ENCODE data around the gene DNMBP. TPM values are rescaled to one million over a fixed set of nuclear protein-coding genes. Genes with fewer than 3 reads are reported as not detected.

DNMBP gene
- total and polyA plus RNA-seq, 2 experiments from 2014 or later: 12.4 to 18.5 TPM

DNA sequence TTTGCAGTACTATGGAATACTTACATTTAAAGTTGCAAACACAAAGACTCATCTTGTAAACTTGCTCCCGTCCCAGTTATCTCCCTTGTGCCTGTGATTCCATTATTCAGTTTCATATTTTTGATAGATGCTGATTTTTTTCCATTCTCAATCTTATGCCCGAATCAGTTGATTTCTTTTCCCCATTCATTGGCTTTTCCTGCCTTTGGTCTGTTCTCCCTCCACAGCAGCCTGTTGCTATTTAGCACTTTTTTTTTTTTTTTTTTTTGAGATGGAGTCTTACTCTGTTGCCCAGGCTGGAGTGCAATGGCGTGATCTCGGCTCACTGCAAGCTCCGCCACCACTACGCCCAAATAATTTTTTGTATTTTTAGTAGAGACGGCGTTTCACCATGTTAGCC, 149.3 kb downstream of the DNMBP start:
- in situ Hi-C loops (cut with MboI): no loop called here
- Histone ChIP-seq H3K4me1 (ENCODE audit: insufficient read depth) (no peaks in the 10 kb centered on the region; the same call in 1 of the 2 replicates), H3K27me3 (replicated peaks; ENCODE audit: insufficient read depth) (no peaks in the 10 kb centered on the region), H3K4me3 (no peak overlapping the region), H3K4me2 (ENCODE audit: unreplicated experiment) (no peak overlapping the region), H3K79me2 (ENCODE audit: insufficient read depth) (no peaks in the 10 kb centered on the region), H3K9me2 (ENCODE audit: insufficient read depth) (no peaks in the 10 kb centered on the region), H3F3A (ENCODE audit: insufficient read depth) (no peaks in the 10 kb centered on the region), H4K20me1 (ENCODE audit: insufficient read depth) (no peaks in the 10 kb centered on the region), H3K9me3 (ENCODE audit: low read depth) (no peaks in the 10 kb centered on the region), H3K36me3 (ENCODE audit: low read depth) (no peaks in the 10 kb centered on the region), H3K9ac (no peak overlapping the region), H2AFZ (no peak overlapping the region), H3K27ac (no peak overlapping the region)
- DNase-seq: no peak
- 90 to 92% methylated on average over 8 of the region's 8 CpGs for whole genome bisulfite sequencing, 2 experiments (ENCODE audit: low coverage in 1 of 2, low lambda C conversion rate in 2 of 2, missing lambda C conversion rate in 2 of 2)
- TF ChIP-seq EZH2 (IDR thresholded peaks at IDR 0.05; ENCODE audit: insufficient read depth, poor library complexity, severe bottlenecking): no peak
- TF ChIP-seq EZH2phosphoT487 (IDR thresholded peaks at IDR 0.05; ENCODE audit: insufficient read depth, low read depth): no peak

- 56 to 59% methylated on average over 5 of the region's 5 CpGs for WGBS, 2 experiments (ENCODE audit: low coverage in 1 of 2, low lambda C conversion rate in 2 of 2, missing lambda C conversion rate in 2 of 2)
- Histone ChIP-seq H3K4me2 (ENCODE audit: unreplicated experiment) (no peak overlapping the region), H4K20me1 (ENCODE audit: insufficient read depth) (no peaks in the 10 kb centered on the region), H3F3A (ENCODE audit: insufficient read depth) (peaks cover 5% of the 10 kb centered on the region; the same call in 1 of the 2 replicates), H3K27me3 (replicated peaks; ENCODE audit: insufficient read depth) (no peaks in the 10 kb centered on the region), H3K27ac (no peak overlapping the region), H3K9me2 (ENCODE audit: insufficient read depth) (no peaks in the 10 kb centered on the region), H3K79me2 (ENCODE audit: insufficient read depth) (no peaks in the 10 kb centered on the region), H3K4me3 (no peak overlapping the region), H3K9ac (no peak overlapping the region), H3K9me3 (ENCODE audit: low read depth) (no peaks in the 10 kb centered on the region), H3K36me3 (ENCODE audit: low read depth) (no peaks in the 10 kb centered on the region), H2AFZ (no peak overlapping the region), H3K4me1 (ENCODE audit: insufficient read depth) (no peaks in the 10 kb centered on the region; the same call in 1 of the 2 replicates)
- no peak for TF ChIP-seq EZH2 (IDR thresholded peaks at IDR 0.05; ENCODE audit: insufficient read depth, poor library complexity, severe bottlenecking)
- TF ChIP-seq EZH2phosphoT487 (IDR thresholded peaks at IDR 0.05; ENCODE audit: insufficient read depth, low read depth): no peak
- DNase-seq: no peak
- in situ Hi-C loops (cut with MboI): loop anchor here (10.0 kb wide), 1 partner anchor 185 kb away; no protein-coding TSS in a partner anchor
Observed at GRCh38 chr10:99859585-99859984, 150.2 kb downstream of the DNMBP start.

DNA sequence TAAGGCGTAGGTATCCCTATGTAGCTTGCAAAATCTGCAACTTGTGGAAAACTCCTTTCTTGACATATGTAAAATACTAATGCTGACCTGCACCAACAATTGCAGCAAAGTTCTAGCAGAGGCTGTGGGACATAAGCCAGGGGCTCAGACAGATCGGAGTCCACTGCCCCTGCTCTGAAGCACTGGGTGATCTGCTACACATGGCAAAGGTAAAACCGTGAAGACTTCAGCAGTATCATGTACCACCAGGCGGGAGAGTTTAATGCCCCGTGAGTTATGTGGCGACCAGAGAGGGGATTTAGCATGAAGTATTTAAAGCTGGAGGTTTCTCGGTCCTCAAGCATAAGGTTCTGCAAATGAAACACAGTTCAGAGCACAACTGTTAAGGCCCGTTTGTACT, 150.9 kb downstream of the DNMBP start:
- TF ChIP-seq EZH2 (IDR thresholded peaks at IDR 0.05; ENCODE audit: insufficient read depth, poor library complexity, severe bottlenecking): no peak
- no peak for TF ChIP-seq EZH2phosphoT487 (IDR thresholded peaks at IDR 0.05; ENCODE audit: insufficient read depth, low read depth)
- Histone ChIP-seq H4K20me1 (ENCODE audit: insufficient read depth) (no peaks in the 10 kb centered on the region), H3K27me3 (replicated peaks; ENCODE audit: insufficient read depth) (no peaks in the 10 kb centered on the region), H3F3A (ENCODE audit: insufficient read depth) (peaks cover 5% of the 10 kb centered on the region; the same call in 1 of the 2 replicates), H3K4me2 (ENCODE audit: unreplicated experiment) (no peak overlapping the region), H3K9me3 (ENCODE audit: low read depth) (no peaks in the 10 kb centered on the region), H3K79me2 (ENCODE audit: insufficient read depth) (no peaks in the 10 kb centered on the region), H3K4me1 (ENCODE audit: insufficient read depth) (no peaks in the 10 kb centered on the region; the same call in 1 of the 2 replicates), H3K27ac (no peak overlapping the region), H3K36me3 (ENCODE audit: low read depth) (no peaks in the 10 kb centered on the region), H3K9me2 (ENCODE audit: insufficient read depth) (no peaks in the 10 kb centered on the region), H2AFZ (no peak overlapping the region), H3K4me3 (no peak overlapping the region), H3K9ac (no peak overlapping the region)
- no peak for DNase-seq
- WGBS, 2 experiments (ENCODE audit: low coverage in 1 of 2, low lambda C conversion rate in 2 of 2, missing lambda C conversion rate in 2 of 2): 79 to 80% methylated on average over 8 of the region's 8 CpGs
- in situ Hi-C loops (cut with MboI): loop anchor here (10.0 kb wide), 1 partner anchor 186 kb away; no protein-coding TSS in a partner anchor

- Histone ChIP-seq H3K36me3 (ENCODE audit: low read depth) (no peaks in the 10 kb centered on the region), H3K27me3 (replicated peaks; ENCODE audit: insufficient read depth) (no peaks in the 10 kb centered on the region), H3F3A (ENCODE audit: insufficient read depth) (peaks cover 5% of the 10 kb centered on the region; the same call in 1 of the 2 replicates), H3K79me2 (ENCODE audit: insufficient read depth) (no peaks in the 10 kb centered on the region), H2AFZ (no peak overlapping the region), H3K9me3 (ENCODE audit: low read depth) (no peaks in the 10 kb centered on the region), H4K20me1 (ENCODE audit: insufficient read depth) (no peaks in the 10 kb centered on the region), H3K9ac (no peak overlapping the region), H3K27ac (no peak overlapping the region), H3K4me1 (ENCODE audit: insufficient read depth) (no peaks in the 10 kb centered on the region), H3K4me3 (no peak overlapping the region), H3K9me2 (ENCODE audit: insufficient read depth) (no peaks in the 10 kb centered on the region), H3K4me2 (ENCODE audit: unreplicated experiment) (no peak overlapping the region)
- 84% methylated on average over 8 of the region's 8 CpGs for WGBS, 2 experiments (ENCODE audit: low coverage in 1 of 2, low lambda C conversion rate in 2 of 2, missing lambda C conversion rate in 2 of 2)
- TF ChIP-seq EZH2phosphoT487 (IDR thresholded peaks at IDR 0.05; ENCODE audit: insufficient read depth, low read depth): no peak
- in situ Hi-C loops (cut with MboI): loop anchor here (10.0 kb wide), 1 partner anchor 189 kb away; no protein-coding TSS in a partner anchor
- DNase-seq: no peak
Observed at GRCh38 chr10:99855479-99856071, 154.2 kb downstream of the DNMBP start.
